ENCODE measurements around the gene SLX4IP.

DNA sequence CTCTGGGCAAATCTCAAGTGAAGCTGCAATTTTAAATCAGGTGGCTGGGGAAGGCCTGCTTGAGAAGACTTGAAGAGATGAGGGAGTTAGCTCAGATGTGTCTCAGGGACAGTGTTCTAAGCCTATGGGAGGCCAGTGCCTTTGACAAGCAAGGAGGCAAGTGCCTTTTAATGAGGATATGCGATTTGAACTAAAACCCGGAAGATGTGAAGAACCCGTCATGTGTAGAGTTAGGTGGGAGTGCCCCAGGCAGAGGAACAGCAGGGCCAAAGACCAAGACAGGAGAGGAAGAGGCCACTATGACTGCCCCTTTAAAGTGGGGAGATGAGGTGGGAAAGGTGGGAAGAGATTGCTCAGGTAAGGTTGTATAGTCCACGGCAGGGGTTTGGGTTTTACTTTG lies 71.9 kb downstream of the SLX4IP start:
- TF ChIP-seq, protein P1, sequence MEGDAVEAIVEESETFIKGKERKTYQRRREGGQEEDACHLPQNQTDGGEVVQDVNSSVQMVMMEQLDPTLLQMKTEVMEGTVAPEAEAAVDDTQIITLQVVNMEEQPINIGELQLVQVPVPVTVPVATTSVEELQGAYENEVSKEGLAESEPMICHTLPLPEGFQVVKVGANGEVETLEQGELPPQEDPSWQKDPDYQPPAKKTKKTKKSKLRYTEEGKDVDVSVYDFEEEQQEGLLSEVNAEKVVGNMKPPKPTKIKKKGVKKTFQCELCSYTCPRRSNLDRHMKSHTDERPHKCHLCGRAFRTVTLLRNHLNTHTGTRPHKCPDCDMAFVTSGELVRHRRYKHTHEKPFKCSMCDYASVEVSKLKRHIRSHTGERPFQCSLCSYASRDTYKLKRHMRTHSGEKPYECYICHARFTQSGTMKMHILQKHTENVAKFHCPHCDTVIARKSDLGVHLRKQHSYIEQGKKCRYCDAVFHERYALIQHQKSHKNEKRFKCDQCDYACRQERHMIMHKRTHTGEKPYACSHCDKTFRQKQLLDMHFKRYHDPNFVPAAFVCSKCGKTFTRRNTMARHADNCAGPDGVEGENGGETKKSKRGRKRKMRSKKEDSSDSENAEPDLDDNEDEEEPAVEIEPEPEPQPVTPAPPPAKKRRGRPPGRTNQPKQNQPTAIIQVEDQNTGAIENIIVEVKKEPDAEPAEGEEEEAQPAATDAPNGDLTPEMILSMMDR (IDR thresholded peaks at IDR 0.05; ENCODE audit: low read depth, low read length), result no peak
- peak; percentile 40 for TF ChIP-seq POLR2A (IDR thresholded peaks at IDR 0.05; ENCODE audit: extremely low read depth, insufficient read length)
